Colonic mucosa (tissue), 4 donors: ENCODE results near the gene MSH3. TPM values are rescaled to one million over a fixed set of nuclear protein-coding genes. Genes with fewer than 3 reads are reported as not detected.
"Not testable (repeated sequence)": the region's sequence is repeated elsewhere in the genome, so short reads cannot be mapped to it uniquely, and the experiment has no call there.

ENCODE experiments used
- DNase-seq: peaks from one replicate; pipeline ENCODE4 v3.0.0-alpha.2; 2020
- H3K27ac ChIP-seq: fragments of 200-600 bp; one replicate; pipeline ENCODE4 v1.8.0; 2021
- H3K27me3 ChIP-seq: fragments of 200-600 bp; one replicate; pipeline ENCODE4 v1.8.0; 2021
- H3K36me3 ChIP-seq: fragments of 200-600 bp; one replicate; pipeline ENCODE4 v1.8.0; 2021
- H3K4me1 ChIP-seq: fragments of 200-600 bp; one replicate; pipeline ENCODE4 v1.8.0; 2021; ENCODE audit warnings: mild to moderate bottlenecking
- H3K4me3 ChIP-seq: fragments of 200-600 bp; one replicate; pipeline ENCODE4 v1.8.0; 2021
- H3K9ac ChIP-seq, 2 donors: one replicate each; pipeline ENCODE4 v1.7.0; 2013; ENCODE audit warnings: control low read depth in 2 of 2, low read depth in 2 of 2, low read length in 2 of 2
- H3K9me3 ChIP-seq: fragments of 200-600 bp; one replicate; pipeline ENCODE4 v1.8.0; 2021
- intact Hi-C: fragments of 100-400 bp; cut with DNase I; formaldehyde crosslinking; loops from one replicate; pipeline ENCODE4 v1.14.1; 2022
- total RNA-seq, 2 donors: library from RNA; stranded (reverse); fragmentation: NEBNext Ultra II Directional in 1 of 2; extraction: Animal tissue kit (Norgen Biotek cat#: 25700) in 1 of 2; gene quantifications; one replicate each; pipeline ENCODE4 v1.2.1, GENCODE V29; 2021
- TF ChIP-seq, protein P1 (sequence below): fragments of 200-600 bp; IDR thresholded peaks from one replicate; pipeline ENCODE4 v1.8.0; 2022; ENCODE audit warnings: antibody characterized with exemption, mild to moderate bottlenecking
- donor health status: healthy.
- donor health status: DM: no; HTN: no; CAD: no.
- donor health status: DM: no; HTN: no; CAD: no.

MSH3 gene
- total RNA-seq, 2 donors from 2014 or later = 15.1 to 16.3 TPM

GRCh38 chr5:80780024-80780423, 125.6 kb downstream of the MSH3 start:
- no peaks in the 10 kb centered on the region for H3K9me3 ChIP-seq
- TF ChIP-seq, protein P1, sequence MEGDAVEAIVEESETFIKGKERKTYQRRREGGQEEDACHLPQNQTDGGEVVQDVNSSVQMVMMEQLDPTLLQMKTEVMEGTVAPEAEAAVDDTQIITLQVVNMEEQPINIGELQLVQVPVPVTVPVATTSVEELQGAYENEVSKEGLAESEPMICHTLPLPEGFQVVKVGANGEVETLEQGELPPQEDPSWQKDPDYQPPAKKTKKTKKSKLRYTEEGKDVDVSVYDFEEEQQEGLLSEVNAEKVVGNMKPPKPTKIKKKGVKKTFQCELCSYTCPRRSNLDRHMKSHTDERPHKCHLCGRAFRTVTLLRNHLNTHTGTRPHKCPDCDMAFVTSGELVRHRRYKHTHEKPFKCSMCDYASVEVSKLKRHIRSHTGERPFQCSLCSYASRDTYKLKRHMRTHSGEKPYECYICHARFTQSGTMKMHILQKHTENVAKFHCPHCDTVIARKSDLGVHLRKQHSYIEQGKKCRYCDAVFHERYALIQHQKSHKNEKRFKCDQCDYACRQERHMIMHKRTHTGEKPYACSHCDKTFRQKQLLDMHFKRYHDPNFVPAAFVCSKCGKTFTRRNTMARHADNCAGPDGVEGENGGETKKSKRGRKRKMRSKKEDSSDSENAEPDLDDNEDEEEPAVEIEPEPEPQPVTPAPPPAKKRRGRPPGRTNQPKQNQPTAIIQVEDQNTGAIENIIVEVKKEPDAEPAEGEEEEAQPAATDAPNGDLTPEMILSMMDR = no peak
- H3K36me3 ChIP-seq = no peaks in the 10 kb centered on the region
- no peak overlapping the region for H3K9ac ChIP-seq
- no peak overlapping the region for H3K4me3 ChIP-seq
- intact Hi-C loops = no loop called here
- no peak overlapping the region for H3K27ac ChIP-seq
- H3K27me3 ChIP-seq = no peaks in the 10 kb centered on the region
- no peaks in the 10 kb centered on the region for H3K4me1 ChIP-seq
- no peak for DNase-seq

DNA sequence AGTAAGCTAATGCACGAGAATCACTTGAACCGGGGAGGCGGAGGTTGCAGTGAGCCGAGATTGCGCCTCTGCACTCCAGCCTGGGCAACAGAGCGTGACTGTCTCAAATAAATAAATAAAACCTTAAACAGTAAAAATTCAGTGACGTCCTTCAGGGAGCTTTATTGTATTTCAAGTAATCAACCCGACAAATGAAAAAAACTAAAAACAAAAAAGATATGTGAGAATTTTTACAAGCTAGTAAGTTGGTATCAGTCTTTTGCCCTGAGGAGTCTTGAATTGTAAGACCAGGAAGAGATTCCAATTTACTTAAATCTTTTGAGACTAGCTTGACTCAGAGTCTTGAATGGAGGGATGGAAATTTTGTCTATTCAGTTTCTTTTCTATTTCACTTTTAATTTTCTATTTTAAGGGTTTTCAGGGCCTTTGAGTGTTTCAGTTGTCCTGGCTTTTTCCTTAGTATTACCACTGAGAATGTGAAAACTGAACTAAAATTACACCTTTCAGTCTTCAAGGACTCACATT, 126.4 kb downstream of the MSH3 start:
- no peak for DNase-seq
- Histone ChIP-seq H3K4me3 (no peak overlapping the region), H3K27ac (no peak overlapping the region), H3K4me1 (no peaks in the 10 kb centered on the region), H3K36me3 (no peaks in the 10 kb centered on the region), H3K9me3 (no peaks in the 10 kb centered on the region), H3K9ac (no peak overlapping the region), H3K27me3 (no peaks in the 10 kb centered on the region)
- TF ChIP-seq, protein P1 = no peak
- intact Hi-C loops = no loop called here

GRCh38 chr5:80781356-80781755, 126.9 kb downstream of the MSH3 start:
- Histone ChIP-seq H3K4me3 (no peak overlapping the region), H3K9ac (no peak overlapping the region), H3K27me3 (no peaks in the 10 kb centered on the region), H3K9me3 (no peaks in the 10 kb centered on the region), H3K4me1 (no peaks in the 10 kb centered on the region), H3K27ac (no peak overlapping the region), H3K36me3 (no peaks in the 10 kb centered on the region)
- no peak for DNase-seq
- TF ChIP-seq, protein P1 = no peak
- intact Hi-C loops = no loop called here

- no peaks in the 10 kb centered on the region for H3K27me3 ChIP-seq
- TF ChIP-seq, protein P1 = no peak
- intact Hi-C loops = no loop called here
- DNase-seq = no peak
- no peak overlapping the region for H3K9ac ChIP-seq
- no peak overlapping the region for H3K4me3 ChIP-seq
- H3K27ac ChIP-seq = no peak overlapping the region
- no peaks in the 10 kb centered on the region for H3K9me3 ChIP-seq
- no peaks in the 10 kb centered on the region for H3K4me1 ChIP-seq
- H3K36me3 ChIP-seq = no peaks in the 10 kb centered on the region
Measured at GRCh38 chr5:80782626-80783025, 128.2 kb downstream of the MSH3 start.

DNA sequence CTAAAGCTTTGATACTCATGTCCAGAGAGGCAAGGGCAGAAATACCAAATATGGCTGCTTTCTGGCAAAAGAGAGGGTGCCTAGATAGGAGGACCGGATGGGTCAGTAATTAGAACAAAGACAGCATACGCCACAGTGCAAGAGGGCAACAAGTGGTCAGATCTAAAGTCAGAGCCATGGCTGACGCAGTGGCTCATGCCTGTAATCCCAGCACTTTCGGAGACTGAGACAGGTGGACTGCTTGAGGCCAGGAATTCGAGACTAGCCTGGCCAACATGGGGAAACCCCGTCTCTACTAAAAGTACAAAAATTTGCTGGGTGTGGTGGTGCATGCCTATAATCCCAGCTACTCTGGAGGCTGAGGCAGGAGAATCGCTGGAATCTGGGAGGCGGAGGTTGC, 129.3 kb downstream of the MSH3 start:
- H3K4me1 ChIP-seq, H3K9me3 ChIP-seq, H3K4me3 ChIP-seq, H3K9ac ChIP-seq, H3K27ac ChIP-seq, H3K36me3 ChIP-seq, DNase-seq, H3K27me3 ChIP-seq, intact Hi-C loops: not testable (repeated sequence)

- intact Hi-C loops = no loop called here
- Histone ChIP-seq H3K27ac (no peak overlapping the region), H3K9ac (no peak overlapping the region)
Measured at GRCh38 chr5:80784451-80784850, 130.0 kb downstream of the MSH3 start.

DNA sequence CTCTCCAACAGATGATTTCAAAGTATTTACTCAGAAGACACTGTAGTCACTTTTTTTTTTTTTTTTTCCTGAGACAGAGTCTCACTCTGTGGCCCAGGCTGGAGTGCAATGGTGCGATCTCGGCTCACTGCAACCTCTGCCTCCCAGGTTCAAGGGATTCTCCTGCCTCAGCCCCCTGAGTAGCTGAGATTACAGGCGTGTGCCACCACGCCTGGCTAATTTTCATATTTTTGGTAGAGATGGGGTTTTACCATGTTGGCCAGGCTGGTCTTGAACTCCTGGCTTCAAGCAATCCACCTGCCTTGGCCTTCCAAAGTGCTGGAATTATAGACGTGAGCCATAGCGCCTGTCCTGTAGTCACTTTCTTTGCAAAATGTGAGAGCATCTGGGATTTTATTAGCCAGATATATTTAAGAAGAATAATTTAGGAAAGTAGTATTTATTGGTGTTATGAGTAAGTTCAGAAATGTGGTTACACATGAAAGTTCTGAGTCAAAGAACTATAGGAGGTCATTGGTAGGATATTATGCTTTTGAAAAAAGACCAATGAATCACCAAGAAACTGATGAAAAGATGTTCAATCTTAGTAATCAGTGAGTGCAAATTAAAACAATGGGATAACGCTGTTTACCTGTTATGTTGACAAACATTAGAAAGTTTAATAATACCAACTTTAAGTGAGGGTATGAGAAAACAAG, 135.0 kb downstream of the MSH3 start:
- H3K27ac ChIP-seq, H3K36me3 ChIP-seq, intact Hi-C loops, H3K9ac ChIP-seq, H3K9me3 ChIP-seq, H3K4me1 ChIP-seq, DNase-seq, H3K4me3 ChIP-seq, H3K27me3 ChIP-seq: not testable (repeated sequence)

More at GRCh38 chr5:80784451-80784850, 130.0 kb downstream of the MSH3 start:
- Histone ChIP-seq H3K36me3 (no peaks in the 10 kb centered on the region), H3K4me1 (no peaks in the 10 kb centered on the region), H3K4me3 (no peak overlapping the region), H3K27me3 (no peaks in the 10 kb centered on the region), H3K9me3 (no peaks in the 10 kb centered on the region)
- TF ChIP-seq, protein P1 = no peak
- DNase-seq = no peak
